HG02623 (cell line): Measurements from ENCODE around the gene SFTPA1.
"Not testable (repeated sequence)": the region's sequence is repeated elsewhere in the genome, so short reads cannot be mapped to it uniquely, and the experiment has no call there.

Experiments
- ATAC-seq: cut with Tn5 transposase; IDR thresholded peaks from one replicate; pipeline ENCODE4 v1.9.1; 2021; ENCODE audit warnings: moderate library complexity; ENCODE audit not compliant: unreplicated experiment

The SFTPA1 gene

DNA sequence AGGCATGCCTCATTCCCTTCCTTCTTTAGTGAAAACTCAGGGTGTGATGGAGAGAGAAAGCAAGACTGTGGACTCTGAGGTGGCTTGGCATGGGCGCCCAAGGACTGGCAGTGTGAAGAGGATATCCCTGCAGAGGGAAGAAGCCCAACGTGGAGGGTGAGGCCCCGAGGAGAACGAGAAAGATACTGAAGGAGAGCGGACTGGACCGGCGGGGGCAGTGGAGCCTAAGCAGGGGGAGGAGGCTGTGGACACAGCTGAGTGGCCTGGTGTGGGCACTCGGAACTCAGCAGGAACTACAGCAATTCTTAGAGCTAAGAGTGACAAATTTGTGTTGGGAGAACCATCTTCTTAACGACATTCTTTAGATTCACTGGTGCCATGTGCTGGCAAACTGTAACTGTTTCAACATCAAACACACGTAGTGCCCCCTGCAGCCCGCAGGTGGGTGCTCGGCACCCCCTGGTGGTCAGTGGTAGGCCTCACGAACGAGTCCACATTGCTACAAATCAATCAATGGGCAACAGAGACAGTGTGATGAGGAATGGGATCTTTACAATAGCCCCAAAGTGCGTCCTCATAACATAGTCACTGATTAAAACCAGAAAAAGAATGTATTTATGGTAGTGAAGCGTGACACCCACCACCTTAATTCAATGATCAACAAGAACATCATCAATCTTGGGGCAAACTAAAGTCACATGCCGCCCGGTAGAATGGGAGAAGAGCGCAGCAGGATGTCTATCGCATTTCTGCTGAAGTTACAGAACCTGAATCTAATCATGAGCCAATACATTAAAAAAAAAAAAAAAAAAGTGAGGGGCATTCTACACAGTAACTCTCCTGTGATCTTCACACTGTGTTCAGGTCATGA lies 2.0 kb upstream of the SFTPA1 start:
- ATAC-seq: no peak

DNA sequence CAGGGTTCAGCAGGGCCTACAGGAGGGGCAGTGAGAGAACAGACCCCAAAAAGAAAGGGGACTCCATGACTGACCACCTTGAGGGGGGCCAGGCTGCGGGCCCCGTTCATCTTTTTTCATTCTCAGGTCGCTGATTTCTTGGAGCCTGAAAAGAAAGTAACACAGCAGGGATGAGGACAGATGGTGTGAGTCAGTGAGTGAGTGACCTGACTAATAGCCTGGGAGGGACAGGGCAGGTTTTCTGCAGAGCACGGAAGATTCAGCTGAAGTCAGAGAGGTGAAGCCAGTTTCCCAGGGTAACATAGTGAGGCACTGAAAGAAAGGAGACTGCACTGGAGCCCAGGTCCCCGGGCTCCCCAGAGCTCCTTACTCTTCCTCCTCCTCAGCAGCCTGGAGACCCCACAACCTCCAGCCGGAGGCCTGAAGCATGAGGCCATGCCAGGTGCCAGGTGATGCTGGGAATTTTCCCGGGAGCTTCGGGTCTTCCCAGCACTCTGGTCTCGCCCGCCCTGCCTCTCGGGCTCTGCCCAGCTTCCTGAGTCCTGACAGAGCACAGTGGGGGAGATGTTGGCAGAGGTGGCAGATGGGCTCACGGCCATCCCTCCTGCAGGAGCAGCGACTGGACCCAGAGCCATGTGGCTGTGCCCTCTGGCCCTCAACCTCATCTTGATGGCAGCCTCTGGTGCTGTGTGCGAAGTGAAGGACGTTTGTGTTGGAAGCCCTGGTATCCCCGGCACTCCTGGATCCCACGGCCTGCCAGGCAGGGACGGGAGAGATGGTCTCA lies 646 bp downstream of the SFTPA1 start:
- ATAC-seq: not testable (repeated sequence)

DNA sequence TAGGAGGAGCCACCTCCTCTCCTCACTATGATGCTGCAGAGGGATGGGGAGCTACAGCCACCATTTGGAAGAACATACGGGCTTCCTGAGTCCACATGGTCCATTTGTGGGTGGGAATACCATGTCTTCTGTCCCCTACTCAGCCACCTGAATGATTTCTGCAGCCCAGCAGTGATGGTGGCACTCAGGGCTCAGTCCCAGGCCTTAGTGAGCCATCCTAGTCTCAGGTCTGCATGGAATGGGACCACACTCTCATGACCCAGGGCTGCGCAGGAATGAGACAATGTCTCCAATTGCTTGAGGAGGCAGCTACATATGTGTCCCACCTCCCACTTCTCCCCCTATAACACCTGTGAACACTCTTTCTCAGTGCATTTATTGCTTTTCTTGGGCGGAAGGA lies 4.8 kb downstream of the SFTPA1 start:
- no peak for ATAC-seq

DNA sequence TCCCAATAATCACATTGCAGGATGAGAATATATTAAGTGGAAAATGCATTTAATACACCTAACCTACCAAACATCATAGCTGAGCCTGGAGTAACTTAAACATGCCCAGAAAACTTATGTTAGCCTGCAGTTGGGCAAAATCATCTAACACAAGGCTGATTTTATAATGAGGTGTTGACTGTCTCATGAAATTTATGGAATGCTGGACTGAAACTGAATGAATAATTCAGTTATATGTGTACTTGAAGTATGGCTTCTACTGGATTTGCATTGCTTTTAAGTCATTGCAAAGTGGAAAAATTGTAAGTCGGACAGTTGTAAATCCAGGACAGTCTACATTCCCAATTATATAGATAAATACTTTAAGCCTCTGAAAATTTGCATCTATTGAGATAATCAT lies 5.4 kb downstream of the SFTPA1 start:
- no peak for ATAC-seq

DNA sequence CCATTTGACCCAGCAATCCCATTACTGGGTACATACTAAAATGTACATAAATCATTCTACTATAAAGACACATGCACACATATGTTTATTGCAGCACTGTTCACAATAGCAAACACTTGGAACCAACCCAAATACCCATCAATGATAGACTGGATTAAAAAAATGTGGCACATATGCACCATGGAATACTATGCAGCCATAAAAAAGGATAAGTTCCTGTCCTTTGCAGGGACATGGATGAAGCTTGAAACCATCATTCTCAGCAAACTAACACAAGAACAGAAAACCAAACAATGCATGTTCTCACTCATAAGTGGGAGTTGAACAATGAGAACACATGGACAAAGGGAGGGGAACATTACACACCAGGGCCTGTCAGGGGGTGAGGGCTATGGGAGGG lies 12.9 kb downstream of the SFTPA1 start:
- ATAC-seq: not testable (repeated sequence)

DNA sequence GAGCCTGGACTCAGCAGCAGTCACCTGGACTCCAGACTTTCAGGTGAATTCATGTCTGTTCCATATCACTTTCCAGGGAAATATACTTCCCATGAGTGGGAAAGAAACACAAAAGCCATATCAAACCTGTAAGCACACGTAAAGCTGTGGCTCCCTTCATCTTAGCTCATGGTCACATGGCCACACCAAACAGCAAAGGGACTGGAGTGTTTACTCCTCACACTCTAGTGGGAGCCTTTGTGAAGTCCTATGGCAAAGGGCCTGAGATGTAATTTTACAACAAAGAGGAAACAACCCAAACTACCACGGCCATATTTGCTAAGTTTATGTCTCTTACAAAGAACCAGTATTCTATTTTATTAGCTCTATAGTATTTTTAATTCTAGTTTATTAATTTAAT lies 16.3 kb downstream of the SFTPA1 start:
- no peak for ATAC-seq

DNA sequence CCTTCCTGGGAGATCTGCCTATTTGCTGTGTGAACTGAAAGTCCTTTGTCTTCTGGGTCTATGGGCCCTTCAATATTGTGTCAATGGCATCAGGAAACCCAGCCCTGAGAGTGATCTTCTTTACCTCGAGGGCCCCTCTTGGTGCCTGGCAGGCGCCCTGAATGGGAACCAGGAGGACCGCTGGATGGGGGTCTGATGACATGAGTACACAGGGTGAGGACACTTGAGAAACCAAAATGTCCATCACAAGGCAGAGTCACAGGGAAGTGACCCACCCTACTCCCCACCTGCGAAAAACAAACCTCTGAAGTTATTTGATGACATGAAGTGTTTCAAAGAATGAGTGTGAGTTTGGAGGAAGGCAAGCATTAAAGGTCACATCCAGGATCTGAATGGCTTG lies 17.3 kb downstream of the SFTPA1 start:
- ATAC-seq: no peak

DNA sequence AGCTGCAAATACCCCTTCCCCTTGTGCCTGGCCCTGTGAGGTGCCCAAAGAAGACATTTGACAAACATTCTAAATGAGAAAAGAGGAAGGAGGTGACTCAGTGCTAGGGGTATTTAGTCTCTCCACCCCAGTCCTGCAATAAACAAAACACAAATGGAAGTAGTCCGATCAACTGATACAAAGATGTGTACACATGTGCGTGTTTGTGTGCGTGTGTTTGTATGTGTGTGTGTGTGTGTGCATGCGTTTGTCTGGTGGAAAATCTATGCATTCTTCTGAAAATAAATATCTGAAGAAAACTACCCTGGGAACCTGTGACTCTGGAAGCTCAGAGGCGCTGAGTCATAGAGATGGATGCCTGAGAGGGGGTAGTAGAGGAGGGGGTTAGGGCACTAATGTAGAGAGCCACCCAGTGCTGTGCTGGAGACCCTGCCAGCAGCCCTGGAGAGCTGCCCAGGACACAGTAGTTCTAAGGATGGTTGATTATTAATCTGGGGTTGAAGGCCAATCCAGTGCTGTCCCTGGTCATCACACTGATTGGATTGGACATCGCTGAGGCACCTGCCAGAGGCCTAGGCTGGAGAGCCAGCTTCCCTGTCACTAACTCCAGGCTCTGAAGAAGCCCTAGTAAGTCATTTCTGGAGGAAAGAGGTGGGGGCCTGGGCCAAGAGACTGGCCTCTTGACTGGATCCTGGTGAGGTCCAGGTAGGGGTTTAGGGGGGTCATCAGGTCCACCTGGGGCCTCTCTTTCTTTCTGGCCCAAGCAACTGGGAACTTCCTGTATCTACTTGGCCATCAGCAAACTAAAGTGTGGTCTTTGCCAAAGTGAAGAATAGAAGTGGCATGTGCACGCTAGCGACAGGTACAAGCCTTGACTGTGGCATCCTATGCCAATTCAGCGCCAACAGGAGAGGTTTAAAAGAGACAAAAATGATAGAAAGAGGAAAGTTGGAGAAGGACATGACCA lies 18.5 kb downstream of the SFTPA1 start:
- ATAC-seq: no peak

DNA sequence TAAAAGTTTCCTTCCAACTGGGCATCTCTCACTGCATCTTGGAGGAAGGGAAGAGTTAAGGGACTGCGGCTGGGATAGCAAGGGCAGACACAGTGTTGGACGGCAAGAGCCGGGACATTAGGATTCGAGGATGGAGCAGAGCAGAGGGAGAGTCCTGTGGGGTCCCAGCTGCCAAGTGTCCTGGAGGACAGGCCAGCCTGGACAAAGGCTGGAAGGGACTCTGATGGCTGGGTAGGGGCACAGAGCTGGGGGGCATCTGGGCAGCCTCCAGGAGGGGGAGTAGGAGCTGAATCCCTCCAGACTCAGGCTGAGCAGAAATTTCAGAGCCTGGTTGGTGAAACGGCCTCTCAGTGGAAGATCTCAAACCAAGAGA lies 19.2 kb downstream of the SFTPA1 start:
- ATAC-seq: no peak

DNA sequence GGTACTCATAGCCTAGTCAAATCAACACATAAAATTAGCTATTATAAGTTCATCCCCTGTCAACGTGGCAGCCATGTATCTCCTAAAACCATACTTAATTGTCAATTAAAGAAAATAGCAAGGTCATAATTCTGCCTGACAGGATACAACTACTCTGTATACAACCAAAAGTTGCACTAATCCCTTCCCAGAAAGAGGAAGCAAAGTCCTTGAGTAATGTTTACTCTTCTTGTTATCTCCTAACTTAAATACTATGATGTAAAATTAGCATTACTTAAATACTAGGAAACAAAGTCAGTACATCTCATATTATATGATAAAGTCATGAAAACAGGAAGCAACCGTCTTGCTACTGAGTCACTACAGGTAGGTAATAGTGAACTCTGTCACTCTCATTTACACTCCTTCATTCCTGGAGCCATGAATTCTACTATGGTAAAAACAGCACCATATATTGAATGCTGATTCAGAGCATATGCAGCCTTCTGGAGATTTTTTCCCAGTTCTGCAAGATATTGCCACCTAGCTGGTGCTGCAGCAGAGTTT lies 26.0 kb downstream of the SFTPA1 start:
- not testable (repeated sequence) for ATAC-seq

DNA sequence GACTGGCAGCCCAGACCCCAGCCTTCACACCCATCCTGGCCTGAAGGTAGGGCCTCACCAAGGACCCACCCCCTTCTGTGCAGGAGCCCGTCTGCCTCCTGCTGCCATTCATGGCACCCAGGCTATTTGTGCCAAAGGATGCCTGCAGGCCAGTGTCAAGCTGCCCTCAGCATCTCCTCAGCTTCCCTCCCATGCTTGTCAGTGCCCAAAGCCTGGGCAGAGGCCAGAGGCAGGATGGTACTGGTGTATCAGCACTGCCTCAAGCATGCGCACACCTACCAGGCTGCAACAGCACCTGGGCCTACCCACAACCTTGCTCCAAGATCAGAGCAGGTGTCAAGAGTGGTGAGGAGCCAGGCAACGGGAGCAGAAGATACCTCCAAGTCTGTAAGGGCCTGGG lies 27.6 kb downstream of the SFTPA1 start:
- no peak for ATAC-seq

DNA sequence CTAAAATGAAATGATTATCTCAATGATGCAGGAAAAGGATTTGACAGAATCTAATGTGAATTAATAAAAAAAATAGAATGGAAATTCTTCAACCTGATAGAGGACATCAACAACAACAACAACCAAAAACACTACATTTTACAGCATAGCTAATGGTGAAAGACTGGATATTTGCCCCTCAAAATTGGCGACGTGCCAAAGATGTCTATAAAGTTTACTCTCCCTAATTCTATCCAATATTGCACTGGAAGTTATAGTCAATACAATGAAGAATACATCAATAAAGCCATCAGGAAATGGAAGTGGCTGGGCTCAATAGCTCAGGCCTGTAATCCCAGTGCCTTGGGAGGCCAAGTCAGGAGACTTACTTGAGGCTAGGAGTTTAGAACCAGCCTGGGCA lies 42.0 kb downstream of the SFTPA1 start:
- not testable (repeated sequence) for ATAC-seq

DNA sequence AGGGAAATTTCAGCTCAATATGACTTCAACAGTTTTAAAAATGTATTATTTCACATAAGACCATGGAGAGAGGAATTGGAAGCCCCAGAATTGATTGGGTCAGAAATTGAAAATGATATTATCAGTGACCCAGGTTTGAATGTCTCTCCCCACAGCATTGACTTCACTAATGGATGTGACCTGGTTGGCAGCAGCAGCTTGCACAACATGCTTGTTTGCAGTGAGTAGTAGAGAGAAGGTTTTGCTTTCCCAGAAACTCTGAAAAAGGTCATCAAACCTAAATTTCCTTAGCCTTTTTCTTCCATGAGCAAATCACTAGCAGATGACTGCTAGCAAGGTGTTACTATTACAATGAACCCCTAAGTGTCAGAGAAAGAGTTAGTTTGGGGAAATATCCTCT lies 52.5 kb downstream of the SFTPA1 start:
- not testable (repeated sequence) for ATAC-seq

DNA sequence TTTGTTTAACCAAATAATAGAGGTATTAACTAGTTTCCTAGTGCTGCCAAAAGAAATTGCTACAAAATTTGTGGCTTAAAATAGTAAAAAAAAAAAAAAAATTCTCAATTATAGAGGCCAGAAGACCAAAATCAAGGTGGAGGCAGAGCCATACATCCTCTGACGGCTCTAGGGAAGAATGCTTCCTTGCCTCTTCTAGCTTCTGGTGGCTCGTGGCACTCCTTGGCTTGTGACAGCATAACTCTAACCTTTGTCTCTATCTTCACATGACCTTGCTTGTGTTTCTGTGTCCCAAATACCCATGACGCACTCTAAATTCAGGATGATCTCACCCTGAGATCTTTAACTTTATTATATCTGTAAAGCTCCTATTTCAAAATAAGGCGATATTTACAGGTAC lies 53.9 kb downstream of the SFTPA1 start:
- not testable (repeated sequence) for ATAC-seq
